ENCODE data around the gene DHRS11.

Gene DHRS11

GRCh38 chr17:36566081-36566480, 25.6 kb upstream of the DHRS11 start:
- no peak overlapping the region for H3K27ac ChIP-seq (ENCODE audit: low read depth, low read length)
- no peaks in the 10 kb centered on the region for H3K27me3 ChIP-seq (ENCODE audit: control insufficient read depth, insufficient read depth, low read length)
- no peaks in the 10 kb centered on the region for H3K4me1 ChIP-seq (ENCODE audit: control insufficient read depth, insufficient read depth, low read length)
- H3K36me3 ChIP-seq (ENCODE audit: control insufficient read depth, insufficient read depth, low read length), result peaks cover 11% of the 10 kb centered on the region
- no peak overlapping the region for H3K9ac ChIP-seq (ENCODE audit: low read length)
- no peak overlapping the region for H3K4me3 ChIP-seq (ENCODE audit: low read length)

GRCh38 chr17:36575028-36575427, 16.7 kb upstream of the DHRS11 start:
- H3K4me3 ChIP-seq (ENCODE audit: low read length), result no peak overlapping the region
- H3K9ac ChIP-seq (ENCODE audit: low read length), result no peak overlapping the region
- peaks cover 22% of the 10 kb centered on the region for H3K36me3 ChIP-seq (ENCODE audit: control insufficient read depth, insufficient read depth, low read length)
- H3K4me1 ChIP-seq (ENCODE audit: control insufficient read depth, insufficient read depth, low read length), result no peaks in the 10 kb centered on the region
- no peaks in the 10 kb centered on the region for H3K27me3 ChIP-seq (ENCODE audit: control insufficient read depth, insufficient read depth, low read length)
- no peak overlapping the region for H3K27ac ChIP-seq (ENCODE audit: low read depth, low read length)

GRCh38 chr17:36576793-36577192, 14.9 kb upstream of the DHRS11 start:
- no peak overlapping the region for H3K4me3 ChIP-seq (ENCODE audit: low read length)
- H3K36me3 ChIP-seq (ENCODE audit: control insufficient read depth, insufficient read depth, low read length), result peaks cover 22% of the 10 kb centered on the region

GRCh38 chr17:36578671-36579070, 13.0 kb upstream of the DHRS11 start:
- Histone ChIP-seq H3K27me3 (ENCODE audit: control insufficient read depth, insufficient read depth, low read length) (no peaks in the 10 kb centered on the region), H3K4me3 (ENCODE audit: low read length) (no peak overlapping the region), H3K4me1 (ENCODE audit: control insufficient read depth, insufficient read depth, low read length) (no peaks in the 10 kb centered on the region), H3K9ac (ENCODE audit: low read length) (no peak overlapping the region), H3K27ac (ENCODE audit: low read depth, low read length) (no peak overlapping the region), H3K36me3 (ENCODE audit: control insufficient read depth, insufficient read depth, low read length) (peaks cover 22% of the 10 kb centered on the region)

More at GRCh38 chr17:36576793-36577192, 14.9 kb upstream of the DHRS11 start:
- H3K27ac ChIP-seq (ENCODE audit: low read depth, low read length), result no peak overlapping the region
- no peaks in the 10 kb centered on the region for H3K4me1 ChIP-seq (ENCODE audit: control insufficient read depth, insufficient read depth, low read length)
- no peaks in the 10 kb centered on the region for H3K27me3 ChIP-seq (ENCODE audit: control insufficient read depth, insufficient read depth, low read length)
- H3K9ac ChIP-seq (ENCODE audit: low read length), result no peak overlapping the region

GRCh38 chr17:36583787-36584186, 7.9 kb upstream of the DHRS11 start:
- no peak overlapping the region for H3K9ac ChIP-seq (ENCODE audit: low read length)
- H3K36me3 ChIP-seq (ENCODE audit: control insufficient read depth, insufficient read depth, low read length), result peaks cover 27% of the 10 kb centered on the region
- H3K27me3 ChIP-seq (ENCODE audit: control insufficient read depth, insufficient read depth, low read length), result no peaks in the 10 kb centered on the region
- H3K4me3 ChIP-seq (ENCODE audit: low read length), result no peak overlapping the region
- no peaks in the 10 kb centered on the region for H3K4me1 ChIP-seq (ENCODE audit: control insufficient read depth, insufficient read depth, low read length)
- H3K27ac ChIP-seq (ENCODE audit: low read depth, low read length), result no peak overlapping the region

GRCh38 chr17:36586138-36586537, 5.5 kb upstream of the DHRS11 start:
- no peaks in the 10 kb centered on the region for H3K27me3 ChIP-seq (ENCODE audit: control insufficient read depth, insufficient read depth, low read length)
- no peak overlapping the region for H3K9ac ChIP-seq (ENCODE audit: low read length)
- H3K27ac ChIP-seq (ENCODE audit: low read depth, low read length), result no peak overlapping the region
- H3K4me3 ChIP-seq (ENCODE audit: low read length), result no peak overlapping the region
- no peaks in the 10 kb centered on the region for H3K4me1 ChIP-seq (ENCODE audit: control insufficient read depth, insufficient read depth, low read length)
- peaks cover 20% of the 10 kb centered on the region for H3K36me3 ChIP-seq (ENCODE audit: control insufficient read depth, insufficient read depth, low read length)

GRCh38 chr17:36590082-36590481, 1.6 kb upstream of the DHRS11 start:
- Histone ChIP-seq H3K27me3 (ENCODE audit: control insufficient read depth, insufficient read depth, low read length) (no peaks in the 10 kb centered on the region), H3K9ac (ENCODE audit: low read length) (no peak overlapping the region), H3K27ac (ENCODE audit: low read depth, low read length) (no peak overlapping the region), H3K4me1 (ENCODE audit: control insufficient read depth, insufficient read depth, low read length) (peaks cover 6% of the 10 kb centered on the region), H3K4me3 (ENCODE audit: low read length) (no peak overlapping the region), H3K36me3 (ENCODE audit: control insufficient read depth, insufficient read depth, low read length) (peaks cover 15% of the 10 kb centered on the region)

- Histone ChIP-seq H3K27me3 (ENCODE audit: control insufficient read depth, insufficient read depth, low read length) (no peaks in the 10 kb centered on the region), H3K9ac (ENCODE audit: low read length) (no peak overlapping the region), H3K4me3 (ENCODE audit: low read length) (peak overlapping the region; percentile 87), H3K36me3 (ENCODE audit: control insufficient read depth, insufficient read depth, low read length) (peaks cover 6% of the 10 kb centered on the region), H3K27ac (ENCODE audit: low read depth, low read length) (peak overlapping the region; percentile 49), H3K4me1 (ENCODE audit: control insufficient read depth, insufficient read depth, low read length) (peaks cover 6% of the 10 kb centered on the region)
These were observed 637 bp downstream of the DHRS11 start for GRCh38 chr17:36592316-36592715.

- Histone ChIP-seq H3K4me3 (ENCODE audit: low read length) (peak overlapping the region; percentile 87), H3K27ac (ENCODE audit: low read depth, low read length) (no peak overlapping the region), H3K9ac (ENCODE audit: low read length) (no peak overlapping the region), H3K27me3 (ENCODE audit: control insufficient read depth, insufficient read depth, low read length) (no peaks in the 10 kb centered on the region), H3K4me1 (ENCODE audit: control insufficient read depth, insufficient read depth, low read length) (peaks cover 6% of the 10 kb centered on the region), H3K36me3 (ENCODE audit: control insufficient read depth, insufficient read depth, low read length) (peaks cover 2% of the 10 kb centered on the region)
These were observed 1.1 kb downstream of the DHRS11 start for GRCh38 chr17:36592716-36593321.

- Histone ChIP-seq H3K36me3 (ENCODE audit: control insufficient read depth, insufficient read depth, low read length) (no peaks in the 10 kb centered on the region), H3K9ac (ENCODE audit: low read length) (no peak overlapping the region), H3K27ac (ENCODE audit: low read depth, low read length) (no peak overlapping the region), H3K27me3 (ENCODE audit: control insufficient read depth, insufficient read depth, low read length) (no peaks in the 10 kb centered on the region), H3K4me3 (ENCODE audit: low read length) (no peak overlapping the region), H3K4me1 (ENCODE audit: control insufficient read depth, insufficient read depth, low read length) (peaks cover 6% of the 10 kb centered on the region)
These were observed 2.1 kb downstream of the DHRS11 start for GRCh38 chr17:36593656-36594316.

GRCh38 chr17:36594626-36595401, 3.1 kb downstream of the DHRS11 start:
- H3K27me3 ChIP-seq (ENCODE audit: control insufficient read depth, insufficient read depth, low read length), result no peaks in the 10 kb centered on the region
- no peak overlapping the region for H3K27ac ChIP-seq (ENCODE audit: low read depth, low read length)

GRCh38 chr17:36597226-36597625, 5.5 kb downstream of the DHRS11 start:
- H3K36me3 ChIP-seq (ENCODE audit: control insufficient read depth, insufficient read depth, low read length), result no peaks in the 10 kb centered on the region
- no peak overlapping the region for H3K9ac ChIP-seq (ENCODE audit: low read length)
- peaks cover 11% of the 10 kb centered on the region for H3K4me1 ChIP-seq (ENCODE audit: control insufficient read depth, insufficient read depth, low read length)
- no peak overlapping the region for H3K27ac ChIP-seq (ENCODE audit: low read depth, low read length)
- H3K27me3 ChIP-seq (ENCODE audit: control insufficient read depth, insufficient read depth, low read length), result no peaks in the 10 kb centered on the region
- no peak overlapping the region for H3K4me3 ChIP-seq (ENCODE audit: low read length)

More at GRCh38 chr17:36594626-36595401, 3.1 kb downstream of the DHRS11 start:
- no peaks in the 10 kb centered on the region for H3K36me3 ChIP-seq (ENCODE audit: control insufficient read depth, insufficient read depth, low read length)
- H3K4me3 ChIP-seq (ENCODE audit: low read length), result no peak overlapping the region
- H3K4me1 ChIP-seq (ENCODE audit: control insufficient read depth, insufficient read depth, low read length), result peaks cover 6% of the 10 kb centered on the region
- H3K9ac ChIP-seq (ENCODE audit: low read length), result no peak overlapping the region

All from rectal smooth muscle tissue (tissue), 1 donor.